Measurements from ENCODE around the gene LEUTX. TPM values are rescaled to one million over a fixed set of nuclear protein-coding genes. Genes with fewer than 3 reads are reported as not detected.

Gene LEUTX
- total RNA-seq, 1 donor from 2014 or later = not detected

DNA sequence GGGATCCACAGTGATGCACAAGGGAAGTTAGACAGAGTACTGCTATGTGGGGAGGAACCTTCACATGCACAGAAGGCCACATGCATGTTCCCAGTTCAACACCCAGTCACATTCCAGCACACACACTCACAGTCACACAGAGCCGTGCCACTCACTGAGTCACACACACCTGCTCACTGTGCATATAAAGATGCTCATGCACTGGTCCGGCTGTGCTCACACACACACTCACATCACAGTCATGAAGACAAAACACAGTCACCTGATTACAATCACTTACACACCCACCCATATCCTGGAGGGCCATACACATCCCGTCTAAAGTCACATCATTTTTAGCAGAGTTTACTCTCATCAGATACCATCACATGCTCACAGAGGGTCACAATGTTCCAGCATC, 41.3 kb upstream of the LEUTX start:
- Mint-ChIP-seq H3K36me3 (no peaks in the 10 kb centered on the region), H3K27ac (no peak overlapping the region), H3K9me3 (no peaks in the 10 kb centered on the region), H3K4me3 (no peak overlapping the region), H3K4me1 (ENCODE audit: unreplicated experiment) (no peaks in the 10 kb centered on the region), H3K27me3 (peaks cover 37% of the 10 kb centered on the region)
- TF ChIP-seq CTCF (conservative IDR thresholded peaks at IDR 0.05) = no peak
- DNase-seq (ENCODE audit: extremely low spot score, unreplicated experiment) = no peak

DNA sequence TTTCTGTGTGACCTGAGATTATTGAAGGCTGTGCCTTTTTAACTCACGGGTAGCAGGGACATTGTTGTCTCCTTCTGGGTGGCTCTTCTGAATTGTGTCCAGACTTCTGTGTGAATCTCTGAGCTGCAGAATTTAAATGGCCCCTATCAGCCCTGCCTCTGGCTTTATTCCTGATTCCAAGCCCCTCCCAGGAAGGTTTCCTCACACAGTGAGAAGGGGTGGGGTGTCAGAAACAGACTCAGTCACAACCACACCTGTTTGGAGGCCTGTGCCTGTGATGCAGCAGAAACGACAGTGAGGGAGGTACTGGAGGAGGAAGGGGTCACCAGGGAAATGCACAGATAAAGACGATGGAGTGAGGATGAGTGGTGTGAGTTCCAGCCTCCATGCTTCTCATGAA, 40.8 kb upstream of the LEUTX start, which contains the start of gene CLC:
Gene CLC, minus strand, starts transcription at position 139 of the 400 bp plus-strand sequence. Its CDS starts 77 bp downstream, at position 62.
- Mint-ChIP-seq H3K27ac (no peak within 1 kb of the TSS), H3K4me3 (no peak within 1 kb of the TSS), H3K4me1 (ENCODE audit: unreplicated experiment) (no peaks in the 10 kb centered on the region), H3K36me3 (no peaks in the 10 kb centered on the region), H3K27me3 (peaks cover 40% of the 10 kb centered on the region), H3K9me3 (no peaks in the 10 kb centered on the region)
- no peak for TF ChIP-seq CTCF (conservative IDR thresholded peaks at IDR 0.05)
- DNase-seq (ENCODE audit: extremely low spot score, unreplicated experiment) = no peak

DNA sequence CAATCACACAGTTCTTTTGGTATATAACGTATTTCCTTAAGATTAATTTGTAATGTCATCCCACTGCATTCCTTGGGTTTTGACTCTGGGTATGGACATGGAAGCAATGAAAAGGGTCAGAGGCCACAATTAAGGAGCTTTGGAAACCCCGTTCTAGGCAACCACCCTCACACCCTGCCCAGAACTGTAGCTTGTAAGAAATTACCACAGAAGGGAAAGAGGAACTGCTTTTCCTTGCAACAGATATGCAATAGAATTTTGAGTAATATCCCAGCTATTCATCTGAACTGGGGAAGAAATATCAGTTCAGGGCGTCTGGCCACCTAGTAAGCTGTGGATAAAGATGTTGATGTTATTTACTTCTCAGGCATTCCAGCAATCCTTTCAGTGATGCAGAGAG, 39.8 kb upstream of the LEUTX start:
- no peak overlapping the region for H3K27ac Mint-ChIP-seq
- no peaks in the 10 kb centered on the region for H3K36me3 Mint-ChIP-seq
- H3K4me3 Mint-ChIP-seq = no peak overlapping the region
- H3K27me3 Mint-ChIP-seq = peaks cover 37% of the 10 kb centered on the region
- no peaks in the 10 kb centered on the region for H3K9me3 Mint-ChIP-seq
- no peak for DNase-seq (ENCODE audit: extremely low spot score, unreplicated experiment)
- TF ChIP-seq CTCF (conservative IDR thresholded peaks at IDR 0.05) = no peak
- no peaks in the 10 kb centered on the region for H3K4me1 Mint-ChIP-seq (ENCODE audit: unreplicated experiment)

DNA sequence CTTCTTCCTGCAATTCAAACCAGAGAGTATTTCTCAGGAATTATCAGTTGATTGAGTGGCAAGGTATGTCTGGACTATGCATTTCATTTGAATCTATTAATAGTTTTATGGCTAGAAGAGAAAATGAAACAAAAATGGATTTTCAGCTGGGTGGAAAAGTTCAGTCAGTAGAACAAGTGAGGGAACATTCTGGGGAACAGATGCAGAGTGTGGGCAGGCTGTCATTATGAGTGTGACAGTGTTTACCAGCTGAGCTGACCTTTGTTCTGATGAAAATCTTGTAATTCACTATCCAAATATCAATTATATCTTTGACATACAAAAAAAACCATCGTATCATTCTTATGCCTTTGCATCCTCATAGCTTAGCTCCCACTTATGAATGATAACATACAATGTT, 38.3 kb upstream of the LEUTX start:
- no peak overlapping the region for H3K4me3 Mint-ChIP-seq
- H3K36me3 Mint-ChIP-seq = no peaks in the 10 kb centered on the region
- TF ChIP-seq CTCF (conservative IDR thresholded peaks at IDR 0.05) = no peak
- no peak for DNase-seq (ENCODE audit: extremely low spot score, unreplicated experiment)
- H3K4me1 Mint-ChIP-seq (ENCODE audit: unreplicated experiment) = no peaks in the 10 kb centered on the region
- peaks cover 38% of the 10 kb centered on the region for H3K27me3 Mint-ChIP-seq
- H3K27ac Mint-ChIP-seq = no peak overlapping the region
- no peaks in the 10 kb centered on the region for H3K9me3 Mint-ChIP-seq

DNA sequence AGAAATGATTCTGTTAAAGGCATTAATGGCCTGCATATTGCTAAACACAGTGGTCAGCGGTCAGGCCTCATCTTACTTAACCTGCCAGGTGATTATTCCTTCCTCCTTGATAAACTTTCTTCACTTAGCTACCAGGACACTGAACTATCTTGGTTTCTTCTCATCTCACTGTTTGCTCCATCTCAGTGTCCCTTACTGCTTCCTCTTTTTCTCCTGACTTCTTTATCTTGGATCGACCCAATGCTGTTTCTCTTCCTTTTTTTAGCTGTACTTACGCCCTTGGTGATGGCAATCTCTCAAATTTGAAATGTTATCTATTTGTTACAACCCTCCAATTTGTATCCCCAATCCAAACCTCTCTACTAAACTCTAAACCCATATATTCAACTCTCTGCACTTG, 33.0 kb upstream of the LEUTX start:
- Mint-ChIP-seq H3K4me1 (ENCODE audit: unreplicated experiment) (no peaks in the 10 kb centered on the region), H3K27ac (no peak overlapping the region), H3K27me3 (peaks cover 41% of the 10 kb centered on the region), H3K4me3 (no peak overlapping the region), H3K36me3 (no peaks in the 10 kb centered on the region), H3K9me3 (no peaks in the 10 kb centered on the region)
- no peak for DNase-seq (ENCODE audit: extremely low spot score, unreplicated experiment)
- TF ChIP-seq CTCF (conservative IDR thresholded peaks at IDR 0.05) = no peak

Data from type B pancreatic cell (in vitro differentiated cells).